ENCODE measurements around the gene RAPGEF5.

The RAPGEF5 gene

GRCh38 chr7:22214000-22214399, 143.0 kb downstream of the RAPGEF5 start:
- DNase-seq = no peak

GRCh38 chr7:22213081-22213480, 143.9 kb downstream of the RAPGEF5 start:
- DNase-seq = no peak

DNA sequence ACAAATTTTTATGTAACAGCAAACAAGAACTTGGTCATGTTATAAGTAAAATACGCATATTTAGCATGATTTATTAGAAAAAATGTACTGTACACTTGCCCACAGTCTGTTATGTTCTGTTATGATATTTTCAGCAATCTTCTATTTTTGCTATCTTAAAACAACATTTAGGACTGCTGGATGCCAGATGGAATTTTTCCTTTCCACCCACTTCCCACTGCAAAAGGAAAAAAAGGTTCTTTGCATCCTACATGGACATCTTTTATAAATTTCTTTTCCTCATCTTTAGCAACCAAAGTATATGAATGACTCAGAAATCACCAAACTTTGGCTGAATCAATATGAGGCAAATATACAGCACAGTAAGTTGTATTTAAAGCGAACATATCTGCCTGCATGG, 146.0 kb downstream of the RAPGEF5 start:
- DNase-seq = no peak

DNA sequence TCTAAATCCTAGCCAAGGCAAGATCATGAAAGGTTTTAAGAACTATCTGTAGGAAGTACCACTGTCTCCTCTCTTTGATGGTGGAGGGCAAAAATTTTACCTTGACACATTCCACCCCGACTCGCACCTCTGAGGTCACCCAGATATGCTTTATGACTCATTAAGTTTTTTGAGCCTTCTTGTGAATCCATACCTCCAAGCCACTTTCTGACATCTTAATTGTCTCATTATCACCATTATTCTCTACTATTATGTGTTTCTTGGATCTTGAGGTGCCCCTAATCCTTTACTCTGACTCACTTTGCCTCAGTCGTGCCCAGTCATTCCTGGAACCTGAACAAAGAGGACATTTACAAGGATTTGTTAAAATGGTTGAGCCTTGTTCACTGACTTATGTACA, 146.6 kb downstream of the RAPGEF5 start:
- DNase-seq = no peak

DNA sequence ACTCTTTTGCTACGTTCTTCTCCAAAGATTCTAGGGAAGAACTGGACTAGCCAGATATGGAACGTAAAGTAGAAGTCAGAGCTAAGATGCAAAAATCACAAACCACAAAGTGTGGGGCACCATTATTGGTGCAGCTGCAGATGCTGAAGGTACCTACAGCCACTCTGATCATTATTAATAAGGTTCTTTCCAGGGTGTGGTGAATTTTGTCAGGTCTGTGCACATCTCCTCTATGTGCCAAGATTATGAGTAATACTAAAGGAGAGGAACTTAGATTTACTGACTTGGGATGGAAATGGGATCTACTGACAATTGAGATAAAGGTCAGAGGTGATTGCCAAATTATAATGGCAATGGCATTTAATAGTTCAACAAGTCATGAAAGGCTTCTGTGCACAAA, 148.2 kb downstream of the RAPGEF5 start:
- no peak for DNase-seq

DNA sequence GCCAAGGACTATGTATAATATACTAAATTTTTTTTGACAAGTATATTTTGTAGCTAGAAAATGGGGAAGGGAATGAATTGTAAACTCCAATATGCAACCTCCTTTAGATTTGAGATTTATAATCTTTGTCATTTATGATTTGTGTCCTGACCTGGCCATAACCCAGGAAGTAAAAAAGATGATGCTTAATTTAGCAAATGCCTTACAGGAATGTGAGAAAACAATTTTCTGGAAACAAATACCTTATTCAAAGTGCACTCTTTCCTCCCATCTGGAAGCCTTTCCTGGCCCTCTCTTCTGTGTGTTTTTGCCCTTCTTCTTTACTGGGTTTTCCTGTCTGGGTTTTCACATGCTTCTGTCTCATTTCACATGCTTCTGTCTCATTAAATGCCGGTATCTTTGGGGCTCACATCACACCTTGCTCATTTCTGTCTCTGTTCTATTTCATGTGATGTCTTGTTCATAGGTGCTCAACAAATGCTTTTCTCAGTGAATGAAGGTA, 149.2 kb downstream of the RAPGEF5 start:
- DNase-seq = no peak

- DNase-seq = no peak
Observed at GRCh38 chr7:22205631-22206030, 151.3 kb downstream of the RAPGEF5 start.

DNA sequence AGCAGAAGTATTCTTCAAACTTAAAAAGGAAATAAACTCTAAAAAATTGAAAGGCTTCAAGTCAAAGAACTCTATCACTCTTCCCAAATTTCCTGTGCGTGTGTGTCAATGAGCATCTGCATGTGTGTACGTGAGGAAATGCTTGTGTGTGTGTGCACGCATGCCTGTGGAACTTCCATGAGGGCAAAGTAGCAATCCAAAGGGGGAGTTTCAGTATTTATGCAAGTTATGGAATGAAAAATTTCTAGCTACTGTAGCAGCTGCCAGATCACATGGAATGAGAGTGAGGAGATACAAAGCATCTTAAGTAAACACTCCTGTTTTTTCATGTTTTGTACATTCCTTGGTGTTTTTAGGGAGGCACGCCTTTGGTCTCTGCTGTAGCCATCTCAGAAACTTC, 152.6 kb downstream of the RAPGEF5 start:
- no peak for DNase-seq

DNA sequence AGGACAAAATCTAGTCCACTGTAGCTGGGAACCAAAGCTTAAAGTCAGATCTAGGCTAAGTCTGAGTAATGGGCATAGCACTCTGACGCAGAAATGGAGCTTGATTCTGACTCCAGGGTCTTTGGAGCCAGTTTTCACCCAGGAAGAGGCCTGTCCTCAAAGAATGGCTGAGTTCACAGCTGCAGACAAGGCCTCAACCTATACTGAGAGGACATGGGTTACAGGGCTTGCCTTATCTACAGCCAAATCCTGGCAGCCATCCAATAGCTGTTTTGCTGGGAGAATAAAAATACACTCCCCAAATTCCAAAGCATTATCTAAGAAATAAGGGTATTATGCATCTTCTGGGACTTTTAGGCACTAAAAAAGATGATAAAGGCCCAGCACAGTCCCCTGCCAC, 154.8 kb downstream of the RAPGEF5 start:
- DNase-seq = no peak

GRCh38 chr7:22201186-22201880, 155.6 kb downstream of the RAPGEF5 start:
- DNase-seq = no peak

- DNase-seq = no peak
Observed at GRCh38 chr7:22200777-22201176, 156.2 kb downstream of the RAPGEF5 start.

GRCh38 chr7:22200238-22200637, 156.7 kb downstream of the RAPGEF5 start:
- DNase-seq = no peak

DNA sequence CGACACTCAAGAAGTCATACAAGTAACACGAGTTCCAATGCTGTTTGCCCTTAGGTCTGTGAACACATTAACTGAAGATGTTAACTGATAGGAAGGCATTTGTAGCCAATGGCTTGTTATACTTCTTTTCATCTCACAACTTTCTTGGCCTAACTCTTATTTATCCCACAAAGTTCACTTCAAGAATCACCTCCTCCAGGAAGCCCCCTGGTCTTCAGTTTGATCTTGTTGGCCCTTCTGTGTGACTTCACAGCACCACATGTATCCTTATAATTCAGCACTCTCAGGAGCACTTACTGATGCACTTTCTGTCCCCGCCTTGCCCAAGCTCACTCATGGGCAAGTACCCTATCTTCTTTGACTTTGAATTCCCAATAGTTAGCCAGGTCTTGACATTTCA, 159.6 kb downstream of the RAPGEF5 start:
- DNase-seq = no peak

GRCh38 chr7:22196429-22196828, 160.5 kb downstream of the RAPGEF5 start:
- no peak for DNase-seq

DNA sequence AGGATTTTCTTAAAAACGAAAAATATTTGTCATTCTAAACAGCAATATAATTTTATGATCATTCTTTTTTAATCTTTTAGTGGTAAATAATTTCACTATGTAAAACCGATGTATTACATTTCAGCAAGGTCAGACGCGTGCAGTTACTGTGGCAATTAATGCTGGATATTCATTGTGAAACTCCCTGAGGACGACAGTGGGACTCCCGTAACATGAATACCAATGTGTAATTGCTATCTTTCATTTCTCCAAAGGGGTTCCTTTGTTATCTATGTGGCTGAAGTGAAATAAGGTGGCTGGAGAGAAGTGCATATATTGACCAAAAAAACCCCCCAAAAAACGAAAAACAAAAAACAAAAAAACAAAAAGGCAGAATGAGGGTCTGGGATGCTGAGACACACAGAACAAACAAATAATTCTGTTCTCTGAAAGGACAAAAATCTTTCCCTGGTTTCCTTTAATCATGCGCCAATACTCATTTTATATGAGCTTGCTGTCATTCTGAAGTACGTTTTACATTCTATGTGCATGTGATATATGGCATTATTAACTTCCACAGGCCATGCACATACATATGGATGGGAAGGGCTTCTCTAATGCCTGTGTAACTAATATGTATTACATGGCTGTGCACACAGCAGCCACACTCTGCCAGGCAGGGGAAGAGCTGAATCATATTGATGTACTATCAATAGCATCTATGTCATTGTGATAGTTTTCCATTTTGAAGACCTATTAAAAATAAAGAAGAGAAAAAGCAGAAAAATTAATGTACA, 161.4 kb downstream of the RAPGEF5 start:
- no peak for DNase-seq

GRCh38 chr7:22194658-22195273, 162.2 kb downstream of the RAPGEF5 start:
- no peak for DNase-seq

GRCh38 chr7:22193450-22193983, 163.4 kb downstream of the RAPGEF5 start:
- DNase-seq = no peak

DNA sequence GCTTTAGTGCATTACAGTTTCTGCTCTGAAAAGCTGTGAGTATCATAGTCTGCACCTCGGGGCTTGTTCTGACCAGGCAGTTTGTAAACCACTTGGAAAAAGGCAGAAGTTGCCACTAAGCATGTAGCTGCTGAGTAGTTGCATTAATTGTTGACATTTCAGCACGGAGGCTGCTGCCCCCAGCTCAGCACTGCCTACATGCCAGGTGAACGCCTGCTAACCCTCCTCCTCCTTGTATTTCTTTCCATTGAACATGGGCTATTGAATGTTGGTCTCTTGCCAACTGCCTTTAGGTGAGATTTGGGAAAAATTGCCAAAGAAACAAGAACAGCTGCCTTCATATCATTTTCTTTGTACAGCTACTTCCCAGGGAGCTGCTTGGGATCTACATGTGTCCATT, 164.2 kb downstream of the RAPGEF5 start:
- DNase-seq = no peak

- DNase-seq = no peak
Observed at GRCh38 chr7:22190736-22191135, 166.2 kb downstream of the RAPGEF5 start.

DNA sequence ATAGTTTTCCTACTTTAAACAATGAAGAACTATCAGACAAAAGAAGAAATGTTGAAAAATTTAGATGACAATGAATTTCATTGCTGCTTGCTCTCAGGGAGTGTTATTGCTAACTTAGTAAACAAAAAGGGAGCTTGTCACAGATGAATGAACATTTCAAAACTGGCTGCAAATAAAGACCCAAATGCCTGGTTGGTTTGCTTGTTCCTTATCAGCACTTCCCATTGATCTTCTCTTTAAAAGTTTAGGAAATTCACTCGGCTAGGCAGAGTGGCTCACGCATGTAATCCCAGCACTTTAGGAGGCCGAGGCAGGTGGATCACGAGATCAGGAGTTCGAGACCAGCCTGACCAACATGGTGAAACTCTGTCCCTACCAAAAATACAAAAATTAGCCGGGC, 167.2 kb downstream of the RAPGEF5 start:
- DNase-seq = no peak

DNA sequence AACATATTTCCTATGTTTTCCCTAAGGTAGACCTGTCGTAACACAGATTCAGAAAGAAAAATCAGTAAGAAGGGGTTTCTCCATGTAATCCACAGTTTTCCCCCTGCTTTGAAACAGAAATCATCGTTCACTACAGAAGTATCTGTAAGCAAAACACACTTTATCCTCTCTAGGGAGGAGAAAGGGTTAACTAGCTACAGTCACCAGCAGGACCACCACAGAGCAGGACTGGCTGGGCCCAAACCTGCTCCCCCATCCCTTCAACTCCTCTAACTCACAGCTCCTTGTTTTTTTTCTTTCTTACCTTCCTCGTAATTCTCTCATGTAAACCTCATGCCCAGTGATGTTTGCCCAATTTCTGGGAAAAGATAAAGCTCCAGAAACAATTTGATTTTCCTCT, 167.7 kb downstream of the RAPGEF5 start:
- no peak for DNase-seq

GRCh38 chr7:22187691-22188348, 169.1 kb downstream of the RAPGEF5 start:
- no peak for DNase-seq

GRCh38 chr7:22185559-22185958, 171.4 kb downstream of the RAPGEF5 start:
- no peak for DNase-seq

Measured in NK-92 treated with Interleukin-12 subunit alpha and Interleukin-12 subunit beta, amount 100 ng/mL, for 24 hours (cell line).